Glomerular endothelial cell (primary cell): Measurements from ENCODE around the gene PLB1. TPM values are rescaled to one million over a fixed set of nuclear protein-coding genes. Genes with fewer than 3 reads are reported as not detected.

ENCODE experiments used
- DNase-seq: peaks from one replicate; pipeline ENCODE4 v3.0.0-alpha.2; 2011; ENCODE audit warnings: low read depth, low spot score; ENCODE audit errors: extremely low read depth
- total RNA-seq: library from RNA; depleted of rRNA; stranded (reverse); fragments of >200 nt; gene quantifications from 2 replicates; pipeline ENCODE4 v1.2.3, GENCODE V29; 2015

The PLB1 gene
- total RNA-seq, 1 donor from 2014 or later = 0.53 TPM

GRCh38 chr2:28623582-28624405 is 127.9 kb downstream of the PLB1 start:
- DNase-seq = no peak

GRCh38 chr2:28624436-28624792 is 128.6 kb downstream of the PLB1 start:
- no peak for DNase-seq

- DNase-seq = no peak
Measured at GRCh38 chr2:28624793-28625701, 129.2 kb downstream of the PLB1 start.

GRCh38 chr2:28626376-28626775 is 130.5 kb downstream of the PLB1 start:
- DNase-seq = no peak

- no peak for DNase-seq
Measured at GRCh38 chr2:28626891-28627421, 131.1 kb downstream of the PLB1 start.

GRCh38 chr2:28627722-28628480 is 132.0 kb downstream of the PLB1 start:
- DNase-seq = no peak

- DNase-seq = no peak
Measured at GRCh38 chr2:28628506-28628905, 132.6 kb downstream of the PLB1 start.

- DNase-seq = no peak
Measured at GRCh38 chr2:28628987-28629386, 133.1 kb downstream of the PLB1 start.

GRCh38 chr2:28629910-28630309 is 134.1 kb downstream of the PLB1 start:
- no peak for DNase-seq

- DNase-seq = no peak
Measured at GRCh38 chr2:28630341-28630740, 134.5 kb downstream of the PLB1 start.

GRCh38 chr2:28631514-28632206 is 135.8 kb downstream of the PLB1 start:
- no peak for DNase-seq

GRCh38 chr2:28632791-28633190 is 136.9 kb downstream of the PLB1 start:
- DNase-seq = no peak

GRCh38 chr2:28633204-28633603 is 137.3 kb downstream of the PLB1 start:
- no peak for DNase-seq

- DNase-seq = no peak
Measured at GRCh38 chr2:28633746-28634145, 137.9 kb downstream of the PLB1 start.

GRCh38 chr2:28635191-28635611 is 139.3 kb downstream of the PLB1 start:
- no peak for DNase-seq

GRCh38 chr2:28636491-28636890 is 140.6 kb downstream of the PLB1 start:
- DNase-seq = no peak

GRCh38 chr2:28637066-28638047 is 141.5 kb downstream of the PLB1 start:
- no peak for DNase-seq

- DNase-seq = no peak
Measured at GRCh38 chr2:28638102-28638501, 142.2 kb downstream of the PLB1 start.

- no peak for DNase-seq
Measured at GRCh38 chr2:28639092-28639691, 143.3 kb downstream of the PLB1 start.
